K562 (cell line): ENCODE data around the gene SLC8A1. TPM values are rescaled to one million over a fixed set of nuclear protein-coding genes. Genes with fewer than 3 reads are reported as not detected.

ENCODE experiments used
- ATAC-seq: fragments of 200-7000 bp; cut with Tn5 transposase; 3 replicates; pipeline ENCODE4 v1.9.1; 2020; ENCODE audit warnings: moderate library complexity
- BruUV-seq: library from RNA; stranded (reverse); fragments of 400-500 nt; replicated peaks from 2 replicates; lab custom pipeline; 2021; lab: Mats Ljungman, UMichigan
- CTCF ChIA-PET: fragments of 300-600 bp; formaldehyde crosslinking; extraction: SDS; loops from one replicate; lab custom pipeline; 2021; ENCODE audit warnings: low intra/inter-chr PET ratio; lab: Yijun Ruan, JAX
- POLR2A ChIA-PET: fragments of 300-600, 350-650 bp; sonication (Branson Sonifier 250); formaldehyde crosslinking; extraction: SDS; loops from one replicate; lab custom pipeline; 2021; ENCODE audit warnings: antibody characterized with exemption, inconsistent platforms; lab: Yijun Ruan, JAX
- DNase-seq, 4 experiments: peaks; one replicate each; pipeline versions ENCODE4 v3.0.0 to v3.0.0-alpha.2; 2011 to 2018; ENCODE audit warnings: low spot score in 3 of 4, mixed read lengths in 3 of 4; ENCODE audit errors: extremely low read depth in 1 of 4
- FAIRE-seq: peaks from 2 replicates; lab custom pipeline; 2011; peaks lifted over from hg19 to GRCh38; lab: Jason Lieb, UNC
- H2AFZ ChIP-seq: 2 replicates; pipeline ENCODE4 v1.6.0; 2011; ENCODE audit warnings: low read depth, low read length, control low read depth, inconsistent platforms
- H3K27ac ChIP-seq: fragments of 200-600 bp; 3 replicates; pipeline ENCODE4 v1.8.0; 2011; ENCODE audit warnings: low read depth, mild to moderate bottlenecking, control low read depth, inconsistent platforms, low read length, moderate library complexity, mixed read lengths; ENCODE audit errors: extremely low read depth
- H3K27me3 ChIP-seq, 2 experiments: fragments of 300-600 bp in 1 of 2; 2 replicates in 1 of 2; 3 replicates in 1 of 2; pipeline versions ENCODE4 v1.6.0 to v1.8.0; 2011; ENCODE audit warnings: inconsistent platforms in 2 of 2, low read length in 2 of 2, mild to moderate bottlenecking in 1 of 2, mixed read lengths in 1 of 2, moderate library complexity in 1 of 2; ENCODE audit not compliant: control insufficient read depth in 2 of 2, insufficient read depth in 2 of 2
- H3K36me3 ChIP-seq: fragments of 300-600 bp; 3 replicates; pipeline ENCODE4 v1.8.0; 2011; ENCODE audit warnings: mild to moderate bottlenecking, low read length, inconsistent platforms; ENCODE audit not compliant: control insufficient read depth, insufficient read depth
- H3K4me1 ChIP-seq, 2 experiments: fragments of 200-600 bp in 1 of 2; replicated peaks in 1 of 2; 2 replicates in 1 of 2; 3 replicates in 1 of 2; pipeline versions ENCODE4 v1.5.1 to v1.8.0; 2011; ENCODE audit warnings: inconsistent platforms in 2 of 2, low read length in 2 of 2, mild to moderate bottlenecking in 1 of 2, mixed read lengths in 1 of 2, moderate library complexity in 1 of 2; ENCODE audit not compliant: control insufficient read depth in 2 of 2, insufficient read depth in 2 of 2
- H3K4me2 ChIP-seq: 2 replicates; pipeline ENCODE4 v1.6.1; 2011; ENCODE audit warnings: low read length, control low read depth, inconsistent platforms, mixed read lengths; ENCODE audit not compliant: insufficient read depth
- H3K4me3 ChIP-seq: fragments of 200-600 bp; sonication (generic), shearing (Covaris generic); 2 replicates; pipeline ENCODE4 v1.5.1; 2016; ENCODE audit warnings: control low read depth, inconsistent platforms
- H3K79me2 ChIP-seq: fragments of 200-600 bp; 3 replicates; pipeline ENCODE4 v1.8.0; 2011; ENCODE audit warnings: low read length, inconsistent platforms; ENCODE audit not compliant: control insufficient read depth, insufficient read depth
- H3K9ac ChIP-seq, 2 experiments: 2 replicates each; pipeline versions ENCODE4 v1.6.0 to v1.6.1; 2011; ENCODE audit warnings: low read depth in 2 of 2, low read length in 2 of 2, control low read depth in 1 of 2, inconsistent platforms in 1 of 2, mild to moderate bottlenecking in 1 of 2, mixed read lengths in 1 of 2; ENCODE audit not compliant: insufficient read depth in 1 of 2
- H3K9me1 ChIP-seq: one replicate; pipeline ENCODE4 v1.6.0; 2011; ENCODE audit warnings: inconsistent platforms, mild to moderate bottlenecking, low read length, moderate library complexity; ENCODE audit not compliant: control insufficient read depth, insufficient read depth
- H3K9me3 ChIP-seq: replicated peaks from 2 replicates; pipeline ENCODE4 v1.5.1; 2011; ENCODE audit warnings: low read depth, low read length, inconsistent platforms; ENCODE audit not compliant: control insufficient read depth, insufficient read depth
- H4K20me1 ChIP-seq: replicated peaks from 2 replicates; pipeline ENCODE4 v1.6.1; 2011; ENCODE audit warnings: low read length, inconsistent platforms, mixed read lengths; ENCODE audit not compliant: control insufficient read depth, insufficient read depth
- FOXA3 ChIP-seq, 2 experiments: fragments of 450-650 bp in 1 of 2; sonication (generic) in 1 of 2; formaldehyde crosslinking; IDR thresholded peaks in 1 of 2; conservative IDR thresholded peaks in 1 of 2; 2 replicates each; pipeline versions ENCODE4 v1.4.0 to v1.8.0; 2020 to 2022; ENCODE audit warnings: mild to moderate bottlenecking in 2 of 2, missing genetic modification reagents in 1 of 2
- SNRNP70 ChIP-seq: fragments of 200-400 bp; formaldehyde crosslinking; optimal IDR thresholded peaks from 2 replicates; pipeline ENCODE3; 2017; ENCODE audit warnings: low read depth, low read length
- WGBS: fragments of 100-300 bp; shearing (Covaris generic); methylation state at CpG from one replicate; pipeline ENCODE4 v1.1.6; 2016; ENCODE audit warnings: low coverage, mixed read lengths; ENCODE audit not compliant: insufficient coverage; ENCODE audit errors: missing lambda C conversion rate; 5-methylcytosine and 5-hydroxymethylcytosine counted together
- in situ Hi-C: fragments of 300-500 bp; cut with MboI; formaldehyde crosslinking; loops from 4 replicates; pipeline ENCODE4 v1.15.0; 2018; ENCODE audit warnings: inconsistent platforms, mixed read lengths
- intact Hi-C: fragments of 100-400 bp; cut with micrococcal nuclease; formaldehyde crosslinking; loops from 2 replicates; pipeline ENCODE4 v1.14.2; 2022
- polyA plus RNA-seq, 8 experiments: library from polyadenylated mRNA; depleted of rRNA in 4 of 8; stranded (reverse) in 5 of 8; unstranded in 3 of 8; fragments of >200 nt; fragmentation: Nextera tagmentation in 2 of 8; fragmentation: Illumina TruSeq in 1 of 8; extraction: Ambion mirVana in 2 of 8; extraction: Trizol in 1 of 8; gene quantifications; 2 replicates each; pipeline versions ENCODE4 v1.2.1 to v1.2.3, GENCODE V29; 2011 to 2014; ENCODE audit warnings: inconsistent platforms in 1 of 8, missing spikeins in 1 of 8
- total RNA-seq, 7 experiments: library from RNA; depleted of rRNA in 6 of 7; stranded (reverse); fragments of >200 nt in 6 of 7; fragmentation: Illumina TruSeq in 2 of 7; extraction: Trizol in 2 of 7; gene quantifications; 2 replicates each; pipeline versions ENCODE4 v1.2.1 to v1.2.3, GENCODE V29; 2011 to 2021; ENCODE audit warnings: low replicate concordance in 1 of 7
- TF ChIP-seq, protein P1 (sequence below): sonication (generic); formaldehyde crosslinking; IDR thresholded peaks from 2 replicates; pipeline ENCODE4 v1.5.0; 2020; ENCODE audit warnings: missing genetic modification reagents
- TF ChIP-seq, protein P2 (sequence below): fragments of 250-450 bp; sonication (Bioruptor Pico); IDR thresholded peaks from 2 replicates; pipeline ENCODE4 v1.8.0; 2022; ENCODE audit warnings: inconsistent platforms, mild to moderate bottlenecking, moderate library complexity, borderline replicate concordance
- TF ChIP-seq, protein P3 (sequence below): fragments of 250-450 bp; sonication (Bioruptor Pico); IDR thresholded peaks from 2 replicates; pipeline ENCODE4 v1.5.1; 2021; ENCODE audit warnings: mild to moderate bottlenecking

SLC8A1 gene
- total and polyA plus RNA-seq, 9 of the 15 experiments (the other 6 are each of a cell fraction or from before 2014, with no cell fraction given): not detected

DNA sequence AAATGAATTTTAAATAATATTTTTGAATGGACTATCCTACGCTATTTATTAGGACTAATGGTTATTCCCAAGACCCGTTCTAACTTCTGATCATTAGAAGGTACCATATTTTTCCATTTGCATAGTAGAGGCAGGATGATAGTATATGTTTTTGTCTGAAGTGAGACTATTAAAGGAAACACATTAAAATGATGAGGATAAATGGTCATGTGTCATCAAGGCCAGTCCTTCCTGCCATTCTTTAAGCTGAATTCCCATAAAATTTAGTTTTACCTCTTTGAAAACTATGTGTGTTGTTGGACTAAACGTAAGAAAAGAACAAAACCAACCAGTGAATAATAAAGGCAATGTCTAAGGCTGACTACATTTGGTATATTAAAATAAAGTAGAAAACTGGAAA is 121.8 kb downstream of the SLC8A1 start:
- intact Hi-C loops (no loop called here), in situ Hi-C loops (no loop called here)
- Histone ChIP-seq H3K36me3 (no peaks in the 10 kb centered on the region), H2AFZ (no peak overlapping the region), H3K4me2 (no peak overlapping the region), H3K79me2 (no peaks in the 10 kb centered on the region), H3K4me1 (no peaks in the 10 kb centered on the region), H4K20me1 (no peaks in the 10 kb centered on the region), H3K9ac (no peak overlapping the region), H3K9me3 (no peaks in the 10 kb centered on the region), H3K4me3 (no peak overlapping the region), H3K27ac (no peak overlapping the region), H3K27me3 (no peaks in the 10 kb centered on the region), H3K9me1 (no peaks in the 10 kb centered on the region)
- BruUV-seq: no TSS peak
- TF ChIP-seq FOXA3 (CRISPR knock-in tag; conservative IDR thresholded peaks at IDR 0.05 in 1 of 2, IDR thresholded peaks at IDR 0.05 in 1 of 2): no peak
- TF ChIP-seq, protein P1, sequence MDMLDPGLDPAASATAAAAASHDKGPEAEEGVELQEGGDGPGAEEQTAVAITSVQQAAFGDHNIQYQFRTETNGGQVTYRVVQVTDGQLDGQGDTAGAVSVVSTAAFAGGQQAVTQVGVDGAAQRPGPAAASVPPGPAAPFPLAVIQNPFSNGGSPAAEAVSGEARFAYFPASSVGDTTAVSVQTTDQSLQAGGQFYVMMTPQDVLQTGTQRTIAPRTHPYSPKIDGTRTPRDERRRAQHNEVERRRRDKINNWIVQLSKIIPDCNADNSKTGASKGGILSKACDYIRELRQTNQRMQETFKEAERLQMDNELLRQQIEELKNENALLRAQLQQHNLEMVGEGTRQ (CRISPR knock-in tag): no peak
- no peak for ATAC-seq
- CTCF ChIA-PET: no interaction called here
- no peak for FAIRE-seq
- POLR2A ChIA-PET: interaction anchor here (0.6 kb wide), 1 partner anchor 69 kb away, joined by 3 read pairs; no protein-coding TSS in a partner anchor
- WGBS: 2% methylated on average over 3 of the region's 3 CpGs
- DNase-seq: no peak

DNA sequence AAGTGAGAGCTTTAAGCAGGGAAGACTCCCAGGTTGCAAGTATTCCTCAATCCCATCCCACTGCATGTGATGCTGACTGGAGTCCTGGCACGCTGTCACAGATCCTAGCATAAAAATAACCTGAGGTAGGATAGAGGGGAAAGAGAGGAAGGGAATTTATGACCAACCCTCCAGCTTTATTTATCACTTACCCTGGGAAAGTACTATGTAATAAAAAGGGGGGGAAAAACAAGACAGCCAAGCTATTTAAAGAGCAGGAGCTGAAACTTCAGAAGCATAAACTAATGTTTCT is 122.2 kb downstream of the SLC8A1 start:
- no peak for DNase-seq
- no peak overlapping the region for H3K4me2 ChIP-seq
- H3K27ac ChIP-seq: no peak overlapping the region
- CTCF ChIA-PET: no interaction called here
- H3K9ac ChIP-seq: no peak overlapping the region
- POLR2A ChIA-PET: no interaction called here
- H3K27me3 ChIP-seq: no peaks in the 10 kb centered on the region
- no peak overlapping the region for H3K4me3 ChIP-seq
- no peak for ATAC-seq
- no peaks in the 10 kb centered on the region for H4K20me1 ChIP-seq
- no peak for TF ChIP-seq SNRNP70
- TF ChIP-seq, protein P2, sequence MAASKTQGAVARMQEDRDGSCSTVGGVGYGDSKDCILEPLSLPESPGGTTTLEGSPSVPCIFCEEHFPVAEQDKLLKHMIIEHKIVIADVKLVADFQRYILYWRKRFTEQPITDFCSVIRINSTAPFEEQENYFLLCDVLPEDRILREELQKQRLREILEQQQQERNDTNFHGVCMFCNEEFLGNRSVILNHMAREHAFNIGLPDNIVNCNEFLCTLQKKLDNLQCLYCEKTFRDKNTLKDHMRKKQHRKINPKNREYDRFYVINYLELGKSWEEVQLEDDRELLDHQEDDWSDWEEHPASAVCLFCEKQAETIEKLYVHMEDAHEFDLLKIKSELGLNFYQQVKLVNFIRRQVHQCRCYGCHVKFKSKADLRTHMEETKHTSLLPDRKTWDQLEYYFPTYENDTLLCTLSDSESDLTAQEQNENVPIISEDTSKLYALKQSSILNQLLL: no peak
- TF ChIP-seq, protein P3, sequence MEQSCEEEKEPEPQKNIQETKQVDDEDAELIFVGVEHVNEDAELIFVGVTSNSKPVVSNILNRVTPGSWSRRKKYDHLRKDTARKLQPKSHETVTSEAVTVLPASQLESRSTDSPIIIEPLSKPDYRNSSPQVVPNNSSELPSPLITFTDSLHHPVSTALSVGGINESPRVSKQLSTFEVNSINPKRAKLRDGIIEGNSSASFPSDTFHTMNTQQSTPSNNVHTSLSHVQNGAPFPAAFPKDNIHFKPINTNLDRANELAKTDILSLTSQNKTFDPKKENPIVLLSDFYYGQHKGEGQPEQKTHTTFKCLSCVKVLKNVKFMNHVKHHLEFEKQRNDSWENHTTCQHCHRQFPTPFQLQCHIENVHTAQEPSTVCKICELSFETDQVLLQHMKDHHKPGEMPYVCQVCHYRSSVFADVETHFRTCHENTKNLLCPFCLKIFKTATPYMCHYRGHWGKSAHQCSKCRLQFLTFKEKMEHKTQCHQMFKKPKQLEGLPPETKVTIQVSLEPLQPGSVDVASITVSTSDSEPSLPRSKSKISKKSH (CRISPR knock-in tag): no peak
- in situ Hi-C loops: no loop called here
- 0 out of 2 replicates have a peak, but pooled peaks cover under 1% of the 10 kb centered on the region for H3K9me3 ChIP-seq
- H2AFZ ChIP-seq: no peak overlapping the region
- FAIRE-seq: no peak
- no peaks in the 10 kb centered on the region for H3K9me1 ChIP-seq
- BruUV-seq: no TSS peak
- WGBS: 0% methylated on average over 1 of the region's 1 CpG
- no peaks in the 10 kb centered on the region for H3K79me2 ChIP-seq
- intact Hi-C loops: no loop called here
- no peaks in the 10 kb centered on the region for H3K4me1 ChIP-seq
- no peaks in the 10 kb centered on the region for H3K36me3 ChIP-seq
